Non-pigmented ciliary epithelial cell (primary cell): Measurements from ENCODE around the gene NCKAP5.
A peak's percentile ranks its signal among the peaks of the same experiment; 100 is the strongest.
"Not testable (repeated sequence)": the region's sequence is repeated elsewhere in the genome, so short reads cannot be mapped to it uniquely, and the experiment has no call there.

Source experiments
- DNase-seq: peaks from one replicate; pipeline ENCODE4 v3.0.0-alpha.2; 2010; ENCODE audit warnings: low read depth

The NCKAP5 gene

GRCh38 chr2:132881546-132881945, 686.7 kb downstream of the NCKAP5 start:
- DNase-seq, result no peak

DNA sequence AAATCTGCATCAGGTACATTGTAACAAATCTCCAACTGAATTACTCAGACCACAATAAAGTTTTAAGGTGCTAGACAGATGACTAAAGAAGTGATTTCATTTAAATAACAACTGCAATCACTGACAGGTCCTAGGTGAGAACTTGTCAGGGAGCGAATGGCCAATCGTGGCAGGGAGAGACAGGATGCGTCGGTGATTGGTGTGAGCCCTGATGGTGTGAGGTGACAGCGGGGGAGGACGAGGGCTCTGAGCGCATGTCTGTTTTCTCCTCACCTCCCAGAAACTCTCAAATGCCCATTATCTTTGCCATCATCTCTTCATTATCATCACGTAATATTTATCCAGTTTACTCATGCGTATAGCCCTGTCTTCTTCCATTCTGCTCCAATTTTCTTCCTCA, 690.3 kb downstream of the NCKAP5 start:
- no peak for DNase-seq

DNA sequence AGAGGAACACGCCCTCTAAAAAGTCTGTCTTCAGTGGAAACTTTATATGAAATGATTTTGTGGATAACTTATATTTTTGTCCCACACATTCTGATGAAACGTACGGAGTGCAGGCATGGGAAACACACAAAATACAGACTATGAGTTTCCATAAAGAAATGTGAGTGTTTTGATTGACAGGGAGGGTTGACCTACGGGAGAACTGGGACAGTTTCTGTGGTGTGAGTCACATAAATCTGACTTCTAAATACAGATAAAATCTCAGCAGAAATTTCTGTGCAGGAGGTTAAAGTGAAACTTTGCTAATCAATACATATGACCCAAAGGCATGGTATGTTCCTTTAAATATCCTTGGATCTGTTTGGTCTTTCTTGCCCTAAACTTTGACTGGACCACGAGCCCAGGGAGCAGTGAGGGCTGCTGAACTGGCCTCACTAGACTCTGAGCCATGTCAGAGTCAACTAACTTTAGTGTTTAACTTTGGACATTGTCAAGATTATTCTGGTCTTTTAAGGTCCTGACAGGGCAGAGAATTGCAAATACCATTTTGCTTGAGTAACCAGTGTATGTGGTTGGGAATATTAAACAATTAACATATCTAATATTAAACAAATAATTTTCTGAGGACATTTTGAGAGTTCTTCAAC, 691.4 kb downstream of the NCKAP5 start:
- DNase-seq, result no peak

GRCh38 chr2:132875193-132875592, 693.1 kb downstream of the NCKAP5 start:
- DNase-seq, result no peak

DNA sequence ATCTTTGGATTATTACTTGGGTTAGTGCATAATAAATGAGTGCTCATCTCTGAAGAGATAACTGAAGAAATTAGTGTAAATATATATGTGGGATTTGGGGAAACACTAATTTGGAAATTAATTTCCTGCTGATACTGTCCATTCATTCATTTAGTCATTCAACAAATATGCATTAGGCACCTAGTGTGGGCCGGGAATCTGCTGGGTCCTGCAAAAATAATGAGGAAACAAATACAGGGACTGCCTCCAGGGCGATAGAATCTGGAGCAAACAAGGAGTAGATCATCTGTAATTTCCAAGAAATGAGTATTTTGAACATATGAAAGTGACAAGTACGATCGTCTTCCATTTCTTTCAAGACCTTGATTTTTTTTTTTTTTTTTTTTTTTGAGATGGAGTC, 694.5 kb downstream of the NCKAP5 start:
- no peak for DNase-seq

DNA sequence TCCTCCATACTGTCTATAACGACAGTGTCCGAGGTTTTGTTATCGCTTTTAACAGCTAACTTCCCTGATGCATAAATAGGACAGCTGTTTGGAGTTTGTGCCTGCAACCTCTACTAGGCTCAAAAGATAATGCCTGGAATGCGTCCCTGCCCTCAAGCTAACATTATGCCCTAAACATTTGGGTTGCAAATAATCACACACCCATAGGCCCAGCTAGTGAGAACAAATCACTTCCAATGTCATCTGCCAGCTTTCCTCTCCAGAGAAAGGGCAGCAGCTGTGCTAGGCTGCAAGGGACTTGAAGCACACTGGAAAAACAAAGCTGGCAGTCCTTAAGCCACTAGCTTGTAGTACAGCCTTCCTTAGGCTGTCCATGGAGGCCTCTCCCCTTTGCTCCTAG, 696.4 kb downstream of the NCKAP5 start:
- DNase-seq, result no peak

GRCh38 chr2:132863961-132864360, 704.3 kb downstream of the NCKAP5 start:
- DNase-seq, result no peak

- no peak for DNase-seq
These were observed 708.0 kb downstream of the NCKAP5 start for GRCh38 chr2:132860220-132860619.

- no peak for DNase-seq
These were observed 708.7 kb downstream of the NCKAP5 start for GRCh38 chr2:132859590-132859989.

DNA sequence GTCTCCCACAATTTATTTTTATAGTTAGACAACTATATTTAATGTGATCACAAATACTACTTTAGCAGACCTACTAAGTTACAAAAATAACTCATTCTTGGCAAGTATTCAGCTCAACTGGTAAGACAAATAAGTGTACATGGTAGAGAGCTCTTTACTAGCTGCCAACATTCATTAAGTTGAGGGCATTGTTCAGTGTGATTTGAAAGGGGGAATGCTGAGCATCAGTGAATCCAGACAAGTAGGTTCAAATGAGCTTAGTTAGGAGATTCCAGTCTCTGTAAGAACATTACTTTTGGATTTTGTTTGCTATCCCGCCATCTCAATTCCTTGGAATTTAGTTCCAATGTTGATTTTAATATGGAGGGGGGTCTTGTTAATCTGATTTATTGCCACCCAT, 710.9 kb downstream of the NCKAP5 start:
- no peak for DNase-seq

DNA sequence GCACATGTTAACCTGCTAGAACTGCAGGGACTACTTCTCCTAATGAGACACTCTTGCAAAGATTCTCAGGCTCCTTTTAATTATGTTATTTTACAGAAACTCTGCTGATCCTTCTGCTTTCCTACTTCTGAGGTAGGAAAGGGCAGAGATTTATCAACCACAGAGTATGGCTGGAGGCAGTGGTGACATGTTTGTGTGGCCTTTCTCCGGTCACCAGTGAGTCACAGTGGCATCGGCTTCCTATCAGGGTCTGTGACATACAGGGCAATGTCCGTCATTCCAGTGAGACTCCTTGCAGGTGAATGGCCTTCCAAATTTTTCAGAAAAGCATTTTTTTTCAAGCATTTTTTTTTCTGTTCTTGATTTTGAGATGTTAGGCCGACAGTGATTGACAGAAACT, 717.6 kb downstream of the NCKAP5 start:
- no peak for DNase-seq

DNA sequence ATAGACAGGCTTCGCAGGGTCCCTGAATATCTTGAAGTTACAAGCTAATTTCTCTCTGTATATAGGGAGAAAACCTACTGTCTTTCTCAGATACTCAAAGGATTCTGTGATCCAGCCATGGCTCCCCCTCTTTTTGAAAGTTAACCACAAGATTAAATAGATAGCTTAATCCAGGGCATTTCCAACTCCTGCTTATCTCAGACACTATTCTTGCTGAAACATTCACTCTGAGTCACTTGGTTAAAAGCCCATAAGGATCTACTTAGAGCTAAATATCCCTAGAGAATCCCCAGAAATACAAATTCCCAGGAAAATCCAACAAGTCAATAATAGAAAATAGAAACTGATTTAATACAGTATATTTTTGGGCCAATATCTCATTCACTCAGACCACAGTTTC, 719.1 kb downstream of the NCKAP5 start:
- DNase-seq, result peak; percentile 19

DNA sequence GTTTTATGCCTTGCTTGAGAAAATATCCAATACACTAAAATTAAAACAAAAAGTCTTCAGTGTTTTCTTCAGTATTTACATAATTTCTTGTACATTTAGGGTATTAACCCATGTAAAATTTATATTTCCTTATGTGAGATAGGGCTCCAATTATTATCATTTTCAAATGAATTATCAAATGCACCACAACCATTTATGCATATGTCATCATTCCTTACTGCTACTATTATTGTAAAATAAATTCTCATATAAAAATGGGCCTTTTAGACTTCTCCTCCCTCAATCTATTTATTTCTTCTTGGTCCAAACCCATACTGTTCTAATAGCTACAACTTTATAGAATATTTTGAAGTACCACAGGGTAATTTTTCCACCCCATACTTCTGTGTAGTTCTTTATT, 722.9 kb downstream of the NCKAP5 start:
- DNase-seq, result no peak

DNA sequence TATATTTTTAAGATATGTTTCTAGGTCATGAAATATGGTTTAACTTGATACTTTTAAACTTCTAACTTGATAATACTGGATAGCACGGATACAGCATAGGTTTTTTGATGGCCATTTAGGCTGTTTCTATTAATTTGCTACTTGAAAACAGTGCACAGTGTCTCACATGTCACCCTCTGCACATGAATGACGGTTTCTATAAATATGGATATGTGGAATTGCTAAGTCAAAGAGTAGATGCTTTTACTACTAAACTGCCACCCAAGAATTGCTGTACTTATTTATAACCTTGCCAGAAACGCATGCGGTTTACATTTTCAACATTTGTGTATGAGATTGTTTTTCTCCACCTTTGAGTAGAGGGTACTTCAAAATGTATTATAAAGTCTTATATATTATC, 723.7 kb downstream of the NCKAP5 start:
- no peak for DNase-seq

DNA sequence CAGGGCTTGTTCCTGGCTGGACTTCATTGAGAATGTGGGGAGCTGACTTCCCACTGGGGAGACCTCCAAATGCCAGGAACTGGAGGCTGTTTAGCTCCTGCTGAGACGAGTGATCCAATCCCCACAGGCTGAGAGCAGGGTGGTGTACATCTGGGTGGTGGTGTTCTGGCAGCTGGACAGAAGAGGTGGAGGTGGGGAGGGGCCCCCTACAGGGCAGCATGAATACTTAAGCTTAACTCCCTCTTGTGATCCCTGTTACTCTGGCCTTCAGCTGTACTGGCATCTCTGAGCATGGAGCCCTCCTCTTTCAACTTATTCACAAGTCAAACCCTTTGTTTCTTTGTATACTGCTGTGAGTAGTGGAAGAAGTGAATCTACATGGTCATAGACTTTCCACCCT, 730.5 kb downstream of the NCKAP5 start:
- DNase-seq, result no peak

DNA sequence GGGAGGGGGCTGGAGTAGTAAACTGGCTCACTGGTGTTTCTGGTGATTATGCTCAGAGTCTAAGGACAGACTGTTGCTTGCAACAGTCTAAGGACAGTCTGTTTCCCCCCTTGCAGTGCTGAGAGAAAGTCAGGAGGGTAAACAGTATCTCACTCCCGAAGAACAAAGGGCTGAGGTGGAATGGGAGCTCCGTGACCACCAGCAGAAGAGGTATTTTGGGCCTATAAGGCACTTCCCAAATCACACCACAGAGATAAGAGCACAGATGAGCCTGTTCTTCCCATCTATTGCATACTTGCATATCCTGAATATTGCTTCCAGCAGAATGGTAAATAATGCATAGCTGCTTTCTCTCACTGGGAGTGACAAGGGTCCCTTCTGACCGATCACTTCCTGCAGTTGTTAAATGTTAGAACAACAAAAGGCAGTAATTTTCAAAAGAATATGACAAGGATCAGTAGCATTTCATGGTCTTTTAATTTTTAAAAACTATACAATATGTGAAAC, 737.9 kb downstream of the NCKAP5 start:
- DNase-seq, result no peak

DNA sequence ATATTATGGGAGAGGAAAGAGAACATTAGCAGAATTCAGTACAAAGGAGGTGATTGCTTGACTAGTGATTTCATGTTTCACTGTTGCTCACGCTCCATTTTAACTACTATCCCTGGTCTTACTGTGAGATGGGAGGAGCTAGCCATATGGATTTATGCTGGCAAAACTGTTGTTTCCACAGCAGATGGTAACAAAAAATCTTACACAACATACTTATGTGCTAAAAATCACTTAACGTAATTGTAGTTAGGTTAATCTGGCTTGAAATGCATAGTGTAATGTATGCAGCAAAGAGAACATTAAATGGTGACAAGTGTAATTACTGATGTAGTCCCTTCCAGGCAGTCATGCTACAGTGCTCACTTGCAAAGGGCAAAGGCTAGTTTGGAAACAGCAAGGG, 742.7 kb downstream of the NCKAP5 start:
- no peak for DNase-seq

GRCh38 chr2:132824716-132825115, 743.5 kb downstream of the NCKAP5 start:
- no peak for DNase-seq

GRCh38 chr2:132816234-132816633, 752.0 kb downstream of the NCKAP5 start:
- no peak for DNase-seq

DNA sequence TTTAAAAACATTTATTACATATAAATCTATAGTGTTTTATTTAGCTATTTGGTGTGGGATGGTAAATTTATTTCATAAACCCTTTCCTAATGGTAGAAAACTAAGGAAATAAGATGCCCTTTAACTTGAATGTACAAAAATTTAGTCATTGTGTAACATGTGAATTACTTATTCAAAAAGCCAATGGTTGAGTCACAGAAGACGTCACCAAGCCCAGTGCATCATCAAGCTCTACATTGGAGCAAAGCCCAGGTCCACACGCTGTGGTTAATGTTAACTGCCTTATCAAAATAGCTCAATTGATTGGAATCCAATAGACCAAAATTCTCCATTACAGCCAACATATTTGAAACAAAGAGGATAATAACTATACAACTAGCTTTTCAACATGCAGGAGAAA, 752.7 kb downstream of the NCKAP5 start:
- DNase-seq, result peak; percentile 43

DNA sequence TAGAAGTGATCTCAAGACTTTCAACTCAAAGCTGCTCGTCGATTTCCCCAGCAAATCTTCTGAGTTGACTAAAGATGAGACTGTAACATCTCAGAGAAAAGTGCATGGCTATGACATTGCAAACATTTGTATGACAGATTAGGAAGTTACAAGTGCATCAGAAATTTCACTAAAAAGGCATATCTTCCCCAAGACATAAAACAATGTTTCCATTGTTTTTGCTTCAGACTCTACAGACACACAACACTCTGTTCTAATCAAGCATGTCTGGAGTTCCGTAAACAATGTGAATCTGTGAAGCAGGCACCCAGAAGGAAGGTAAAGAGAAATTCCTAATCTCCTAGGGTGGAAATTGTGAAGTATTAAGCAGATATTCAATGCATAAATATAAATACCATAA, 753.6 kb downstream of the NCKAP5 start:
- no peak for DNase-seq

DNA sequence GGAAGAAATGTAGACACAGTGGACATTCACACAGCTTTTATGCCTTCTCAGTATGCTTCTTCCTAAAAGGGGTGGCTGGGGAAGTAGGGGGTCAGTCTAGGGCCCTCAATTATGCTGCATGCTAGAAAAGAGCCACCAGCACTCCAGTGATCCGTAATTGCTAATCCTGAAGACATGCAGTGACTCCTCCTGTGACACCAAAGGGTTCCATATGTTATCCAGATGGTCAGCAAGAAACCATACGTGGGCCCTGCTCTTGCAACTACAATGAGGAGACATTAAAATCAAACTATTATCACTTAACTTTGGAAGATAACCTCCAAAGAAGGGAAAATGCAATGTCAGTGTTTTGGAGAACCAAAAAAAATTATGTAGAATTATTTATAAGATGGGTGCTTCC, 754.8 kb downstream of the NCKAP5 start:
- DNase-seq, result no peak

DNA sequence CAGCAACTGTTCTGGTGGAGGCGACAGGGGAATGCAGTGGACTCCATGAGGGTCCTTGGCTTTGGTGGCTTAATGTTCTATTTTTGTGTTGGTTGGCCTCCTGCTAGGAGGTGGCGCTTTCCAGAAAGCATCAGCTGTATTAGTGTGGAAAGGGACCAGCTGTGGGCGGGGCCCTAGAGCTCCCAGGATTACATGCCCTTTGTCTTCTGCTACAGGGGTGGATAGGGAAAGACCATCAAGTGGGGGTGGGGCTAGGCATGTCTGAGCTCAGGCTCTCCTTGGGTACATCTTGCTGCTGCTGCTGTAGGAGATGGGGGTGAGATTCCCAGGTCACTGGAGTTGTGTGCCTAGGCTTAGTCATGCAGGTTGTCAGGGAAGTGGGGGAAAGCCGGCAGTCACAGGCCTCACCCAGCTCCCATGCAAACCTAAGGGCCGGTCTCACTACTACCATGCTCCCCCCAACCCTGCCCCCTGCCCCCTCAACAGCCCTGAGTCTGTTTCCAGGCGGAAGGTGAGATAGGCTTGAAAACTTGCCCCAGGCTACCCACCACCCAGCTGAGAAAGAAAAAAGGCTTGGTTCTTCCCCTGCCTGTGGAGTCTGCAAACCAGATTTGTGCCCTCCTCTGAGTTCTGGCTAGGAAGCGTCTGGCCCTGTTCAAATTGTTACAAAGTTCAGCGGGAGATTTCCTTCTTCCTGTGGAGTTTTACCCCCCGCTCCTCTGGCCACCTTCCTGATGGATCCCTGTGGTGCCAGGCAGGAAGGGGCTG, 756.9 kb downstream of the NCKAP5 start:
- DNase-seq, result no peak

- DNase-seq, result not testable (repeated sequence)
These were observed 758.3 kb downstream of the NCKAP5 start for GRCh38 chr2:132809962-132810361.
